ENCODE results near the gene DNAJC8.

Gene DNAJC8

GRCh38 chr1:28200234-28200873 is 32.5 kb downstream of the DNAJC8 start:
- DNase-seq (ENCODE audit: low read depth in 2 of 2) = no peak

GRCh38 chr1:28199328-28200233 is 33.2 kb downstream of the DNAJC8 start:
- peak; percentile 9 to 34 for DNase-seq (ENCODE audit: low read depth in 2 of 2)

GRCh38 chr1:28197682-28198415 is 35.0 kb downstream of the DNAJC8 start:
- DNase-seq (ENCODE audit: low read depth in 2 of 2) = no peak

GRCh38 chr1:28196330-28196729 is 36.5 kb downstream of the DNAJC8 start:
- DNase-seq (ENCODE audit: low read depth in 2 of 2) = no peak

GRCh38 chr1:28195780-28196179 is 37.0 kb downstream of the DNAJC8 start:
- DNase-seq (ENCODE audit: low read depth in 2 of 2) = no peak

GRCh38 chr1:28194326-28195035 is 38.3 kb downstream of the DNAJC8 start:
- no peak for DNase-seq (ENCODE audit: low read depth in 2 of 2)

- DNase-seq (ENCODE audit: low read depth in 2 of 2) = no peak
Measured at GRCh38 chr1:28193701-28194161, 39.1 kb downstream of the DNAJC8 start.

- no peak for DNase-seq (ENCODE audit: low read depth in 2 of 2)
Measured at GRCh38 chr1:28190996-28191645, 41.7 kb downstream of the DNAJC8 start.

- DNase-seq (ENCODE audit: low read depth in 2 of 2) = no peak
Measured at GRCh38 chr1:28190337-28190979, 42.4 kb downstream of the DNAJC8 start.

GRCh38 chr1:28185071-28185470 is 47.8 kb downstream of the DNAJC8 start:
- no peak for DNase-seq (ENCODE audit: low read depth in 2 of 2)

- DNase-seq (ENCODE audit: low read depth in 2 of 2) = no peak
Measured at GRCh38 chr1:28180306-28181305, 52.2 kb downstream of the DNAJC8 start.

- DNase-seq (ENCODE audit: low read depth in 2 of 2) = no peak
Measured at GRCh38 chr1:28178690-28179485, 53.9 kb downstream of the DNAJC8 start.

- DNase-seq (ENCODE audit: low read depth in 2 of 2) = no peak
Measured at GRCh38 chr1:28176492-28177470, 56.0 kb downstream of the DNAJC8 start, which contains the start of gene PTAFR. Gene PTAFR, minus strand, starts transcription at chr1:28176690. Its CDS starts 25,669 bp downstream, at chr1:28151021.

- DNase-seq (ENCODE audit: low read depth in 2 of 2) = no peak
Measured at GRCh38 chr1:28175955-28176485, 56.8 kb downstream of the DNAJC8 start.

- no peak for DNase-seq (ENCODE audit: low read depth in 2 of 2)
Measured at GRCh38 chr1:28173980-28174297, 58.9 kb downstream of the DNAJC8 start.

- no peak for DNase-seq (ENCODE audit: low read depth in 2 of 2)
Measured at GRCh38 chr1:28173151-28173979, 59.5 kb downstream of the DNAJC8 start.

Measured in stimulated activated CD8-positive, alpha-beta memory T cell treated with anti-CD3 and anti-CD28 coated beads, Interleukin-2, amount 100 ng/mL, for 1 hour (primary cell).